Measurements from ENCODE around the gene PCTP.
A peak's percentile ranks its signal among the peaks of the same experiment; 100 is the strongest.

- TF ChIP-seq CTCF (IDR thresholded peaks at IDR 0.05): peak in 1 of 3 experiments; percentile 57
- peak; percentile 88 to 91 for TF ChIP-seq POLR2AphosphoS5 (IDR thresholded peaks at IDR 0.05)
These were observed at the start of gene PCTP for GRCh38 chr17:55750750-55751657.
